T-helper 1 cell treated with Interleukin-12 subunit alpha and Interleukin-12 subunit beta and Interleukin-4 antibody, amounts not matched to agents 30 ng/mL and 1 ng/mL, for 36 hours (primary cell): ENCODE data around the gene CORO7. TPM values are rescaled to one million over a fixed set of nuclear protein-coding genes. Genes with fewer than 3 reads are reported as not detected.

Source experiments
- intact Hi-C: fragments of 100-400 bp; cut with micrococcal nuclease; formaldehyde crosslinking; loops from one replicate; pipeline ENCODE4 v1.15.1; 2024
- total RNA-seq: library from RNA; stranded (reverse); gene quantifications from 2 replicates; pipeline ENCODE4 v1.2.3, GENCODE V29; 2022

The CORO7 gene
- total RNA-seq, 1 donor from 2014 or later: 170 TPM

GRCh38 chr16:4426722-4427372 is 10.5 kb upstream of the CORO7 start:
- intact Hi-C loops: loop anchor here (5.0 kb wide), 2 partner anchors 80 to 420 kb away; partner anchors contain the start of genes GLYR1 and UBN1

GRCh38 chr16:4426021-4426684 is 9.8 kb upstream of the CORO7 start:
- intact Hi-C loops: loop anchor here (5.0 kb wide), 2 partner anchors 81 to 421 kb away; partner anchors contain the start of genes GLYR1 and UBN1

- intact Hi-C loops: loop anchor here (1.0 to 5.0 kb wide), 11 partner anchors 11 to 422 kb away; partner anchors contain the start of genes CDIP1, GLYR1, HMOX2 and MGRN1
These were observed 9.1 kb upstream of the CORO7 start, which contains the start of gene DNAJA3 for GRCh38 chr16:4425378-4426020. DNAJA3 (plus strand) TSS chr16:4425868; CDS start chr16:4425882, 14 bp downstream.

- intact Hi-C loops: no loop called here
These were observed 4.2 kb upstream of the CORO7 start for GRCh38 chr16:4420505-4421105.

- intact Hi-C loops: loop anchor here (5.0 to 10.0 kb wide), 4 partner anchors 537 to 962 kb away; partner anchors contain the start of genes CREBBP, EEF2KMT and SLX4
These were observed 3.1 kb upstream of the CORO7 start for GRCh38 chr16:4419402-4419959.

- intact Hi-C loops: loop anchor here (1.0 to 10.0 kb wide), 6 partner anchors 352 to 958 kb away; partner anchors contain the start of genes CREBBP, EEF2KMT, ROGDI and SLX4
These were observed 727 bp downstream of the CORO7 start for GRCh38 chr16:4415538-4416199.

GRCh38 chr16:4414187-4414917 is 2.0 kb downstream of the CORO7 start:
- intact Hi-C loops: loop anchor here (1.0 to 10.0 kb wide), 10 partner anchors 11 to 800 kb away; partner anchors contain the start of genes CDIP1, DNAJA3, HMOX2 and PAM16

GRCh38 chr16:4412854-4413253 is 3.5 kb downstream of the CORO7 start:
- intact Hi-C loops: loop anchor here (5.0 to 10.0 kb wide), 2 partner anchors 249 to 798 kb away; partner anchors contain the start of gene SLX4

- intact Hi-C loops: loop anchor here (5.0 to 10.0 kb wide), 2 partner anchors 250 to 797 kb away; partner anchors contain the start of gene SLX4
These were observed 4.2 kb downstream of the CORO7 start for GRCh38 chr16:4412159-4412558.

- intact Hi-C loops: loop anchor here (5.0 to 10.0 kb wide), 2 partner anchors 251 to 797 kb away; partner anchors contain the start of gene SLX4
These were observed 4.7 kb downstream of the CORO7 start for GRCh38 chr16:4411684-4412083.

- intact Hi-C loops: loop anchor here (5.0 to 10.0 kb wide), 2 partner anchors 252 to 796 kb away; partner anchors contain the start of gene SLX4
These were observed 5.9 kb downstream of the CORO7 start for GRCh38 chr16:4410335-4411075.

GRCh38 chr16:4409081-4409932 is 7.1 kb downstream of the CORO7 start:
- intact Hi-C loops: no loop called here

- intact Hi-C loops: no loop called here
These were observed 8.1 kb downstream of the CORO7 start for GRCh38 chr16:4408323-4408690.

- intact Hi-C loops: no loop called here
These were observed 8.7 kb downstream of the CORO7 start for GRCh38 chr16:4407543-4408322.

- intact Hi-C loops: no loop called here
These were observed 11.3 kb downstream of the CORO7 start for GRCh38 chr16:4404967-4405696.

GRCh38 chr16:4404247-4404966 is 12.0 kb downstream of the CORO7 start:
- intact Hi-C loops: no loop called here
